ENCODE data around the gene MRGPRX2.

DNA sequence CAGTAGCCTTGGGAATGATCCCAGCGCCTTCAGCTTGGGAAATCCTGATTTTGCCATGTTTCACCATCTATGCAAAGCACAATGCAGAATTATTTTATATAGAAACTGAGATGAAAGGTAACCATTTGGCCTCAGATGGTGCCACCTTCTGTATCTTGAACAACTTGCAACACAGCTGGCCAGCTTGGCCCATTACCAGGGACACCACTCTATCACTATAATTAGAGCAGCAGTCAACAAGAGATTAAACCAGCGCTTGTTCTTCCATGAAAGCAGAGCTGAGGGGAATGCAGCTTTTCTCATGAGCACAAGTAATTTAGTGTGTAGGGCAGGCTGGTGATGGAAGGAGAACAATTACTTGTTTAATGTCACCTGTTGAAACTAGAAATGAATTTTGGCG is 49.8 kb upstream of the MRGPRX2 start:
- TF ChIP-seq, protein P1, sequence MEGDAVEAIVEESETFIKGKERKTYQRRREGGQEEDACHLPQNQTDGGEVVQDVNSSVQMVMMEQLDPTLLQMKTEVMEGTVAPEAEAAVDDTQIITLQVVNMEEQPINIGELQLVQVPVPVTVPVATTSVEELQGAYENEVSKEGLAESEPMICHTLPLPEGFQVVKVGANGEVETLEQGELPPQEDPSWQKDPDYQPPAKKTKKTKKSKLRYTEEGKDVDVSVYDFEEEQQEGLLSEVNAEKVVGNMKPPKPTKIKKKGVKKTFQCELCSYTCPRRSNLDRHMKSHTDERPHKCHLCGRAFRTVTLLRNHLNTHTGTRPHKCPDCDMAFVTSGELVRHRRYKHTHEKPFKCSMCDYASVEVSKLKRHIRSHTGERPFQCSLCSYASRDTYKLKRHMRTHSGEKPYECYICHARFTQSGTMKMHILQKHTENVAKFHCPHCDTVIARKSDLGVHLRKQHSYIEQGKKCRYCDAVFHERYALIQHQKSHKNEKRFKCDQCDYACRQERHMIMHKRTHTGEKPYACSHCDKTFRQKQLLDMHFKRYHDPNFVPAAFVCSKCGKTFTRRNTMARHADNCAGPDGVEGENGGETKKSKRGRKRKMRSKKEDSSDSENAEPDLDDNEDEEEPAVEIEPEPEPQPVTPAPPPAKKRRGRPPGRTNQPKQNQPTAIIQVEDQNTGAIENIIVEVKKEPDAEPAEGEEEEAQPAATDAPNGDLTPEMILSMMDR (IDR thresholded peaks at IDR 0.05) = no peak
- no peak for TF ChIP-seq EZH2phosphoT487 (IDR thresholded peaks at IDR 0.05; ENCODE audit: borderline replicate concordance, low read depth)
- TF ChIP-seq EP300 (IDR thresholded peaks at IDR 0.05; ENCODE audit: borderline replicate concordance in 1 of 2, low read depth in 1 of 2, low read length in 1 of 2) = no peak
- no peak for TF ChIP-seq RAD21 (IDR thresholded peaks at IDR 0.05; ENCODE audit: low read length)
- no peak for TF ChIP-seq YY1 (IDR thresholded peaks at IDR 0.05; ENCODE audit: low read depth)
- TF ChIP-seq SMC3 (IDR thresholded peaks at IDR 0.05; ENCODE audit: low read depth, low read length) = no peak

All from SK-N-SH (cell line).